ENCODE results near the gene CEP112. TPM values are rescaled to one million over a fixed set of nuclear protein-coding genes. Genes with fewer than 3 reads are reported as not detected.

Gene CEP112
- total and polyA plus RNA-seq, 2 of the 8 experiments (the other 6 are each of a cell fraction or from before 2014, with no cell fraction given) = 0.62 to 3.1 TPM

GRCh38 chr17:65677932-65678331 is 514.0 kb downstream of the CEP112 start:
- Histone ChIP-seq H2BK20ac (ENCODE audit: low read length) (no peak overlapping the region), H3K4me3 (ENCODE audit: extremely low read depth in 1 of 4, insufficient read depth in 2 of 4, low read depth in 3 of 4, low read length in 4 of 4) (no peak overlapping the region), H3K27ac (ENCODE audit: low read depth, low read length) (no peak overlapping the region), H3K14ac (ENCODE audit: insufficient read length) (no peak overlapping the region), H2AK5ac (ENCODE audit: low read depth, low read length) (no peak overlapping the region), H2BK5ac (ENCODE audit: low read depth, low read length) (no peak overlapping the region), H3K79me2 (ENCODE audit: control insufficient read depth in 1 of 2, insufficient read depth in 2 of 2, low read length in 2 of 2) (no peaks in the 10 kb centered on the region), H3K23me2 (ENCODE audit: low read depth, low read length) (peaks cover 1% of the 10 kb centered on the region; the same call in 1 of the 2 replicates), H3K27me3 (replicated peaks in 1 of 4; ENCODE audit: control insufficient read depth in 3 of 4, extremely low read depth in 1 of 4, insufficient read depth in 3 of 4, low read length in 3 of 4) (no peaks in the 10 kb centered on the region; a peak in 3 of 7 replicates), H2BK12ac (ENCODE audit: low read depth, low read length) (no peak overlapping the region), H4K5ac (ENCODE audit: insufficient read length, low read depth, low read length) (no peak overlapping the region), H3K56ac (replicated peaks; ENCODE audit: insufficient read length, low read depth, low read length) (no peak overlapping the region), H2BK15ac (ENCODE audit: low read length) (no peak overlapping the region), H3K4ac (replicated peaks; ENCODE audit: insufficient read length, low read depth, low read length) (no peak overlapping the region), H3K4me1 (replicated peaks in 1 of 4; ENCODE audit: control insufficient read depth in 3 of 4, insufficient read depth in 4 of 4, low read length in 3 of 4) (no peaks in the 10 kb centered on the region), H3K23ac (ENCODE audit: insufficient read length) (no peak overlapping the region), H2BK120ac (replicated peaks; ENCODE audit: low read depth, low read length) (no peak overlapping the region), H2AFZ (ENCODE audit: low read length) (no peak overlapping the region), H3K18ac (ENCODE audit: extremely low read depth, low read length) (no peak overlapping the region), H3K9me3 (ENCODE audit: insufficient read depth in 2 of 2, low read depth in 1 of 2, low read length in 1 of 2) (no peaks in the 10 kb centered on the region), H3K9ac (replicated peaks in 1 of 4; ENCODE audit: extremely low read depth in 1 of 4, low read depth in 3 of 4, low read length in 3 of 4) (no peak overlapping the region), H3K4me2 (ENCODE audit: insufficient read depth in 1 of 2, low read depth in 2 of 2, low read length in 2 of 2) (no peak overlapping the region), H4K8ac (ENCODE audit: extremely low read depth, insufficient read depth, low read length) (no peak overlapping the region), H3K36me3 (ENCODE audit: control insufficient read depth in 2 of 4, insufficient read depth in 4 of 4, low read length in 3 of 4) (no peaks in the 10 kb centered on the region), H4K20me1 (replicated peaks in 1 of 2; ENCODE audit: control insufficient read depth in 1 of 2, insufficient read depth in 2 of 2, low read length in 2 of 2) (no peaks in the 10 kb centered on the region), H4K91ac (replicated peaks; ENCODE audit: insufficient read length, low read length) (no peak overlapping the region), H3K79me1 (ENCODE audit: low read depth, low read length) (no peaks in the 10 kb centered on the region)
- CTCF ChIA-PET (ENCODE audit: partially characterized antibody) = no interaction called here
- FAIRE-seq = no peak
- POLR2A ChIA-PET (ENCODE audit: partially characterized antibody) = no interaction called here
- 97% methylated on average over 2 of the region's 2 CpGs; no CpG with 5 or more reads in 1 of the 2 experiments for WGBS, 2 experiments (ENCODE audit: extremely low coverage in 1 of 2, insufficient coverage in 1 of 2, insufficient read length in 1 of 2, insufficient replicate concordance in 2 of 2, low coverage in 1 of 2, low lambda C conversion rate in 2 of 2, missing lambda C conversion rate in 1 of 2)
- DNase-seq (ENCODE audit: low read depth in 1 of 2, low spot score in 2 of 2) = no peak
- no peak for TF ChIP-seq POLR2AphosphoS5 (IDR thresholded peaks at IDR 0.05; ENCODE audit: low read depth, low read length)
- no peak for TF ChIP-seq SP4 (IDR thresholded peaks at IDR 0.05; ENCODE audit: low read length)
- no peak for TF ChIP-seq GABPA (IDR thresholded peaks at IDR 0.05; ENCODE audit: borderline replicate concordance, insufficient read depth, low read length)
- TF ChIP-seq RBBP5 (IDR thresholded peaks at IDR 0.05; ENCODE audit: borderline replicate concordance, low read depth, low read length) = no peak
- no peak for TF ChIP-seq SIN3A (conservative IDR thresholded peaks at IDR 0.05 in 1 of 2, IDR thresholded peaks at IDR 0.05 in 1 of 2; ENCODE audit: low read depth in 1 of 2, low read length in 2 of 2)
- TF ChIP-seq, protein P1, sequence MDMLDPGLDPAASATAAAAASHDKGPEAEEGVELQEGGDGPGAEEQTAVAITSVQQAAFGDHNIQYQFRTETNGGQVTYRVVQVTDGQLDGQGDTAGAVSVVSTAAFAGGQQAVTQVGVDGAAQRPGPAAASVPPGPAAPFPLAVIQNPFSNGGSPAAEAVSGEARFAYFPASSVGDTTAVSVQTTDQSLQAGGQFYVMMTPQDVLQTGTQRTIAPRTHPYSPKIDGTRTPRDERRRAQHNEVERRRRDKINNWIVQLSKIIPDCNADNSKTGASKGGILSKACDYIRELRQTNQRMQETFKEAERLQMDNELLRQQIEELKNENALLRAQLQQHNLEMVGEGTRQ (IDR thresholded peaks at IDR 0.05; ENCODE audit: low read length) = no peak
- no peak for TF ChIP-seq SIRT6 (IDR thresholded peaks at IDR 0.05; ENCODE audit: low read length)
- TF ChIP-seq BCL11A (IDR thresholded peaks at IDR 0.05; ENCODE audit: low read depth in 2 of 2, low read length in 2 of 2) = no peak
- TF ChIP-seq BACH1 (IDR thresholded peaks at IDR 0.05; ENCODE audit: low read length) = no peak

Data from H1 (cell line).